Endothelial cell of umbilical vein (primary cell): ENCODE data around the gene PHF2. TPM values are rescaled to one million over a fixed set of nuclear protein-coding genes. Genes with fewer than 3 reads are reported as not detected.

Experiments
- BruUV-seq: library from RNA; stranded (reverse); fragments of 400-500 nt; replicated peaks from 2 replicates; lab custom pipeline; 2021; lab: Mats Ljungman, UMichigan
- CTCF ChIA-PET: fragments of 300-600, 350-600 bp; sonication (Branson Sonifier 250); formaldehyde crosslinking; loops from one replicate; lab custom pipeline; 2021; ENCODE audit warnings: antibody characterized with exemption, inconsistent platforms; lab: Charles Lee
- POLR2A ChIA-PET: fragments of 300-600, 350-600 bp; sonication (Branson Sonifier 250); formaldehyde crosslinking; loops from one replicate; lab custom pipeline; 2021; ENCODE audit warnings: antibody characterized with exemption, inconsistent platforms; lab: Charles Lee
- DNase-seq: peaks from one replicate; pipeline ENCODE4 v3.0.0-alpha.2; 2011; ENCODE audit warnings: low read depth, low spot score
- FAIRE-seq: peaks from 2 replicates; lab custom pipeline; 2011; peaks lifted over from hg19 to GRCh38; lab: Jason Lieb, UNC
- H2AFZ ChIP-seq: 2 replicates; pipeline ENCODE4 v1.6.0; 2012; ENCODE audit warnings: low read depth, low read length, control low read depth, inconsistent platforms
- H3K27ac ChIP-seq: 2 replicates; pipeline ENCODE4 v1.5.1; 2011; ENCODE audit warnings: low read depth, mild to moderate bottlenecking, control low read depth, low read length, moderate library complexity; ENCODE audit not compliant: insufficient read depth
- H3K27me3 ChIP-seq, 2 experiments: 2 replicates each; pipeline versions ENCODE4 v1.6.0 to v1.6.1; 2011; ENCODE audit warnings: low read length in 2 of 2, mixed read lengths in 1 of 2; ENCODE audit not compliant: control insufficient read depth in 2 of 2, insufficient read depth in 2 of 2
- H3K36me3 ChIP-seq, 2 experiments: 2 replicates in 1 of 2; 3 replicates in 1 of 2; pipeline ENCODE4 v1.5.1; 2011; ENCODE audit warnings: low read length in 2 of 2, mild to moderate bottlenecking in 1 of 2, moderate library complexity in 1 of 2; ENCODE audit not compliant: control insufficient read depth in 2 of 2, insufficient read depth in 2 of 2; ENCODE audit errors: extremely low read depth in 1 of 2
- H3K4me1 ChIP-seq: 3 replicates; pipeline ENCODE4 v1.5.1; 2011; ENCODE audit warnings: mild to moderate bottlenecking, low read length; ENCODE audit not compliant: control insufficient read depth, insufficient read depth; ENCODE audit errors: extremely low read depth
- H3K4me2 ChIP-seq: 2 replicates; pipeline ENCODE4 v1.6.1; 2011; ENCODE audit warnings: low read length, control low read depth, mixed read lengths; ENCODE audit not compliant: insufficient read depth
- H3K4me3 ChIP-seq, 3 experiments: fragments of 200-600 bp in 1 of 3; sonication (generic), shearing (Covaris generic) in 1 of 3; replicated peaks in 1 of 3; 2 replicates each; pipeline ENCODE4 v1.5.1; 2011 to 2016; ENCODE audit warnings: control low read depth in 3 of 3, low read length in 3 of 3, mild to moderate bottlenecking in 2 of 3, inconsistent platforms in 1 of 3, low read depth in 1 of 3, moderate library complexity in 1 of 3; ENCODE audit not compliant: insufficient read depth in 1 of 3
- H3K79me2 ChIP-seq: 2 replicates; pipeline ENCODE4 v1.6.0; 2012; ENCODE audit warnings: low read length, inconsistent platforms; ENCODE audit not compliant: control insufficient read depth, insufficient read depth
- H3K9ac ChIP-seq: replicated peaks from 2 replicates; pipeline ENCODE3; 2011; ENCODE audit warnings: low read length, control low read depth; ENCODE audit not compliant: insufficient read depth; ENCODE audit errors: extremely low read depth
- H3K9me1 ChIP-seq: replicated peaks from 3 replicates; pipeline ENCODE4 v1.6.0; 2011; ENCODE audit warnings: mild to moderate bottlenecking, low read length; ENCODE audit not compliant: control insufficient read depth, insufficient read depth; ENCODE audit errors: extremely low read depth
- H3K9me3 ChIP-seq: replicated peaks from 2 replicates; pipeline ENCODE4 v1.5.1; 2012; ENCODE audit warnings: low read length, inconsistent platforms; ENCODE audit not compliant: control insufficient read depth, insufficient read depth
- H4K20me1 ChIP-seq: replicated peaks from 2 replicates; pipeline ENCODE3; 2011; ENCODE audit warnings: mild to moderate bottlenecking, low read length; ENCODE audit not compliant: control insufficient read depth, insufficient read depth; ENCODE audit errors: extremely low read depth
- EZH2 ChIP-seq: IDR thresholded peaks from 2 replicates; pipeline ENCODE4 v1.6.1; 2012; ENCODE audit warnings: borderline replicate concordance, low read depth, mild to moderate bottlenecking, moderate library complexity, low read length, inconsistent platforms; ENCODE audit not compliant: severe bottlenecking
- FOS ChIP-seq: IDR thresholded peaks from 2 replicates; pipeline ENCODE4 v1.6.1; 2011; ENCODE audit warnings: mild to moderate bottlenecking, low read length, moderate library complexity, borderline replicate concordance; ENCODE audit not compliant: insufficient read depth
- GATA2 ChIP-seq: IDR thresholded peaks from 2 replicates; pipeline ENCODE4 v1.7.0; 2011; ENCODE audit warnings: low read depth, mild to moderate bottlenecking, moderate library complexity, mixed read lengths, low read length; ENCODE audit not compliant: insufficient read length, insufficient read depth
- JUN ChIP-seq: IDR thresholded peaks from 2 replicates; pipeline ENCODE4 v1.6.1; 2011; ENCODE audit warnings: borderline replicate concordance, low read depth; ENCODE audit not compliant: insufficient read length, insufficient read depth
- MYC ChIP-seq: IDR thresholded peaks from one replicate; pipeline ENCODE4 v1.6.1; 2011; ENCODE audit warnings: mild to moderate bottlenecking, low read depth, low read length
- POLR2A ChIP-seq: IDR thresholded peaks from 2 replicates; pipeline ENCODE4 v1.6.1; 2012; ENCODE audit warnings: low read depth, mild to moderate bottlenecking, control low read depth, low read length
- POLR2AphosphoS5 ChIP-seq: IDR thresholded peaks from 2 replicates; pipeline ENCODE4 v1.6.1; 2012; ENCODE audit warnings: low read depth, mild to moderate bottlenecking, control low read depth, low read length, moderate library complexity; ENCODE audit not compliant: insufficient read depth
- dilution Hi-C: fragments of 300-500 bp; cut with MboI; formaldehyde crosslinking; loops from one replicate; pipeline ENCODE4 v1.15.0; 2019; ENCODE audit warnings: low sequenced_read_pairs; ENCODE audit not compliant: extremely low pct_ligation_motif_present
- intact Hi-C: fragments of 100-400 bp; cut with micrococcal nuclease; formaldehyde crosslinking; loops from one replicate; pipeline ENCODE4 v1.10.0; 2022
- polyA plus RNA-seq, 4 experiments: library from polyadenylated mRNA; depleted of rRNA in 3 of 4; stranded (reverse) in 3 of 4; unstranded in 1 of 4; fragments of >200 nt; gene quantifications; 2 replicates each; pipeline versions ENCODE4 v1.2.1 to v1.2.3, GENCODE V29; 2011 to 2012; ENCODE audit warnings: missing spikeins in 1 of 4
- total RNA-seq: library from RNA; stranded (reverse); gene quantifications from 2 replicates; pipeline ENCODE4 v1.2.3, GENCODE V29; 2021
- TF ChIP-seq, protein P1 (sequence below): IDR thresholded peaks from 2 replicates; pipeline ENCODE4 v1.6.1; 2011; ENCODE audit not compliant: insufficient read depth, insufficient read length
- TF ChIP-seq, protein P2 (sequence below), 2 donors: IDR thresholded peaks; 1 replicate in 1 of 2; 2 replicates in 1 of 2; pipeline ENCODE4 v1.5.1; 2011; ENCODE audit warnings: low read length in 2 of 2, mild to moderate bottlenecking in 2 of 2, moderate library complexity in 2 of 2, control low read depth in 1 of 2, inconsistent platforms in 1 of 2, low read depth in 1 of 2; ENCODE audit not compliant: insufficient read depth in 1 of 2; ENCODE audit errors: extremely low read depth in 1 of 2

Gene PHF2
- total and polyA plus RNA-seq, 2 donors (not counting 3 experiments of a cell fraction or from before 2014, with no cell fraction given) = 9.8 to 22.5 TPM

DNA sequence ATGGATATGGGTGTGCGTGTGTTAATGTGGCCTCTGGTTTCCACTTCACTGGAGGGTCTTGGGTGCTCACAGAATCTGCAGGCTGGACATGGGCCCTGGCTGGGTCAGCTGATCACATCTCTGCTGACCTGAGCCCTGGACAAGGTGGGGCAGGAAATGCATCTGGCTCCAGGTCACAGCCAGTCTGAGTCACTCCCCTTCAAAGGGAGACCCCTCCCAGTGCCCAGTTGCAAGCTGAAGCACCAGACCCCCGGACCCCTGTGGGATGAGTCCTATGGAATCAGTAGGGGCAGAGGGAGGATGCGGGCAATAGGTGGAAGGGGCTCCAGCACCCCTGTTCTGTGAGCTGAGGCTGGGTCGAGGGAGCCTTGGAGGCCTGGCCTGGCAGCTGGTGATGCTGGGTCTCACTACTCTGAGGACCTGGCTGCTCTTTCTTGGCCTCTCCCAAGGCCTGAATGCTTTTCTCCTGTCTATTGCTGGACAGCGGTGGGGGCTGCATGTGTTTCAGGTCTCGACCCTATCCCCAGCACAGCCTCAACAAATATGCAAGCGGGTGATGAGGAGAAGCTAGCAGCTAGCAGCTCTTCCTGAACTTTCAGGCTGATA is 54.5 kb downstream of the PHF2 start:
- H3K9ac ChIP-seq = no peak overlapping the region
- no peak overlapping the region for H2AFZ ChIP-seq
- DNase-seq (no peak), FAIRE-seq (no peak)
- dilution Hi-C loops = no loop called here
- H3K9me1 ChIP-seq = no peaks in the 10 kb centered on the region
- H3K4me2 ChIP-seq = no peak overlapping the region
- CTCF ChIA-PET = no interaction called here
- H3K9me3 ChIP-seq = peaks cover 3% of the 10 kb centered on the region
- BruUV-seq = no TSS peak
- intact Hi-C loops = no loop called here
- peaks cover 7% of the 10 kb centered on the region for H3K79me2 ChIP-seq
- TF ChIP-seq EZH2 (no peak), GATA2 (no peak), JUN (no peak), FOS (no peak)
- TF ChIP-seq, protein P1, sequence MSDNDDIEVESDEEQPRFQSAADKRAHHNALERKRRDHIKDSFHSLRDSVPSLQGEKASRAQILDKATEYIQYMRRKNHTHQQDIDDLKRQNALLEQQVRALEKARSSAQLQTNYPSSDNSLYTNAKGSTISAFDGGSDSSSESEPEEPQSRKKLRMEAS = no peak
- H3K27ac ChIP-seq = no peak overlapping the region
- POLR2A ChIA-PET = no interaction called here
- H3K4me1 ChIP-seq = no peaks in the 10 kb centered on the region
- H3K27me3 ChIP-seq = no peaks in the 10 kb centered on the region
- H4K20me1 ChIP-seq = no peaks in the 10 kb centered on the region
- H3K36me3 ChIP-seq = peaks cover 0 to 9% of the 10 kb centered on the region in 2 experiments
- no peak overlapping the region for H3K4me3 ChIP-seq

DNA sequence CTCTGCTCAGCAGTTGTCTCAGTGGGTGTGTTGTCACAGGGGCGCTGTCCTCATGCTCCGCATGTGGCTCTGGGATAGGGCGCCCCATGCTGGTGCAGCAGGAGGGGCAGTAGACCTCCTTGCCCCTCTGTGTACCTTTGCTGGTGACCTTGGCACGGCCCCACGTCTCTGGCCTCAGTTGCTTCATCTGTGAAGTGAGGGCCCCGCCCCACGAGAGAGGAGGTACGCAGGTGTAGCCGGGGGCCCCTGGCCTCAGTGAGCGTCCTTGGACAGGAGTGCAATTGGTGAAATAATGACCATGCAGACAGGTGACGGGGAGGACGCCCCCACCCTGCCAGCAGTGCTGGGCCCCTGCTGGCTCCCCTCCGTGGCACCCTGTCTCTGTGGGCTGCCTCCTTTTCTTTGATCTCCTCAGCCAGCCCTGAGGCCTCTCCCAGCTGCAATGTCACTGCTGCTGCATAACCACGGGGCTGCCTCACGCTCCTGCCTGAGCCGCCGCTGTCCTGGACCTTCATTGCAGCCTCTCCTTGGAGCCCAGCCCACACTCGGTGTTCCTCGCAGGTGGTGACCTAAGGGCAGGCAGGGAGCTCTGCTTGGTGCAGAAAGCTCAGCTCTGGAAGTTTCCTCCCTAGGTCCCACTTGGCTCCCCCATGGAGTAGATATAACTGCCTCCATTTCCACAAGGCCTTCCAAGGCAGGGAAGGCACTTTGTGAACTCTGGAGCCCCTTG is 57.3 kb downstream of the PHF2 start:
- no peaks in the 10 kb centered on the region for H3K9me1 ChIP-seq
- H3K36me3 ChIP-seq = peaks cover 0 to 20% of the 10 kb centered on the region in 2 experiments
- dilution Hi-C loops = no loop called here
- no peaks in the 10 kb centered on the region for H3K79me2 ChIP-seq
- no peak overlapping the region for H3K27ac ChIP-seq
- no peak overlapping the region for H3K4me2 ChIP-seq
- ChIA-PET CTCF (no interaction called here), POLR2A (no interaction called here)
- H3K9me3 ChIP-seq = no peaks in the 10 kb centered on the region
- no peak overlapping the region for H3K9ac ChIP-seq
- no peaks in the 10 kb centered on the region for H3K4me1 ChIP-seq
- H3K4me3 ChIP-seq = no peak overlapping the region
- FAIRE-seq = no peak
- TF ChIP-seq EZH2 (no peak), FOS (no peak), GATA2 (no peak), MYC (no peak), POLR2AphosphoS5 (no peak), JUN (no peak), POLR2A (no peak)
- TF ChIP-seq, protein P2, sequence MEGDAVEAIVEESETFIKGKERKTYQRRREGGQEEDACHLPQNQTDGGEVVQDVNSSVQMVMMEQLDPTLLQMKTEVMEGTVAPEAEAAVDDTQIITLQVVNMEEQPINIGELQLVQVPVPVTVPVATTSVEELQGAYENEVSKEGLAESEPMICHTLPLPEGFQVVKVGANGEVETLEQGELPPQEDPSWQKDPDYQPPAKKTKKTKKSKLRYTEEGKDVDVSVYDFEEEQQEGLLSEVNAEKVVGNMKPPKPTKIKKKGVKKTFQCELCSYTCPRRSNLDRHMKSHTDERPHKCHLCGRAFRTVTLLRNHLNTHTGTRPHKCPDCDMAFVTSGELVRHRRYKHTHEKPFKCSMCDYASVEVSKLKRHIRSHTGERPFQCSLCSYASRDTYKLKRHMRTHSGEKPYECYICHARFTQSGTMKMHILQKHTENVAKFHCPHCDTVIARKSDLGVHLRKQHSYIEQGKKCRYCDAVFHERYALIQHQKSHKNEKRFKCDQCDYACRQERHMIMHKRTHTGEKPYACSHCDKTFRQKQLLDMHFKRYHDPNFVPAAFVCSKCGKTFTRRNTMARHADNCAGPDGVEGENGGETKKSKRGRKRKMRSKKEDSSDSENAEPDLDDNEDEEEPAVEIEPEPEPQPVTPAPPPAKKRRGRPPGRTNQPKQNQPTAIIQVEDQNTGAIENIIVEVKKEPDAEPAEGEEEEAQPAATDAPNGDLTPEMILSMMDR (IDR thresholded peaks at IDR 0.05; ENCODE audit: extremely low read depth in 1 of 2, insufficient read depth in 1 of 2, low read depth in 1 of 2, low read length in 2 of 2) = no peak
- TF ChIP-seq, protein P1 = no peak
- no peak for DNase-seq
- BruUV-seq = no TSS peak
- H4K20me1 ChIP-seq = no peaks in the 10 kb centered on the region
- no peaks in the 10 kb centered on the region for H3K27me3 ChIP-seq
- intact Hi-C loops = no loop called here
- no peak overlapping the region for H2AFZ ChIP-seq
